Embryonic facial prominence (tissue), 1 donor: ENCODE results near the gene NECTIN2.
A peak's percentile ranks its signal among the peaks of the same experiment; 100 is the strongest.
"Not testable (repeated sequence)": the region's sequence is repeated elsewhere in the genome, so short reads cannot be mapped to it uniquely, and the experiment has no call there.

Experiments used
- DNase-seq: peaks from one replicate; pipeline ENCODE4 v3.0.0-alpha.2; 2016; ENCODE audit errors: extremely low spot score

Gene NECTIN2

GRCh38 chr19:44884566-44884965 is 38.5 kb downstream of the NECTIN2 start:
- no peak for DNase-seq

DNA sequence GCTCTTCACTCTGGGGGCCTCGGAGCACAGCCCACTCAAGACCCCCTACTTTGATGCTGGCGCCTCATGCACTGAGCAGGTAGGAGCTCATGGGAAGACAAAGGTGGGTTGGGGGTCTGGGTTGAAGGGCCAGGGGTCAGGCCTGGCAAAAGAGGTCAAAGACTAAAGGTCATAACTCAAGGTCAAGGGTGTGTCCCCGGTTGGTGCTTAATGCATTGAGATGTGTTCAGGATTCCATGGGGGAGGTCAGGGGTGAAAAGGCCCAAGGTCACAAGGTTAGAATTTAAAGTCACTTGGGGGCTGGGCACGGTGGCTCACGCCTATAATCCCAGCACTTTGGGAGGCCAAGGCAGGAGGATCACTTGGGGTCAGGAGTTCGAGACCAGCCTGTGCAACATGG is 40.0 kb downstream of the NECTIN2 start:
- no peak for DNase-seq

DNA sequence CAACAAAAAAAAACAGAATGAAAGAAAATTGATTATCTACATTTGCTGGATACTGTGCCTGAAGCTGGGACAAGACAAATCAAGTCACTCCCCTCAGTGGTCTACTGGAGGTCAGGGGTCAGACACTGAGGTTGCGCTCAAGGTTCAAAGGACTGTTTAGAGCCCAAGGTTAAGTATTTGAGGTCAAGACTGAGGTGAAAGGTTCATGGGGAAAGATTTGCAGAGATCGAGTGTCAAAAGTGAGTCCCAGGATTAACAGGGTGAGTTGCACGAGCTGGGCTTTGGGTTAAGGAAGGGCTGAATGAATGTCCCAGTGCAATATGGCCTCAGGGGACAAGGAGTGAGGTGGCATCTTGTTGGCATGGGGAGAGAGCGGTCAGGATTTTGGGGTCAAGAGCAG is 41.6 kb downstream of the NECTIN2 start:
- DNase-seq = no peak

DNA sequence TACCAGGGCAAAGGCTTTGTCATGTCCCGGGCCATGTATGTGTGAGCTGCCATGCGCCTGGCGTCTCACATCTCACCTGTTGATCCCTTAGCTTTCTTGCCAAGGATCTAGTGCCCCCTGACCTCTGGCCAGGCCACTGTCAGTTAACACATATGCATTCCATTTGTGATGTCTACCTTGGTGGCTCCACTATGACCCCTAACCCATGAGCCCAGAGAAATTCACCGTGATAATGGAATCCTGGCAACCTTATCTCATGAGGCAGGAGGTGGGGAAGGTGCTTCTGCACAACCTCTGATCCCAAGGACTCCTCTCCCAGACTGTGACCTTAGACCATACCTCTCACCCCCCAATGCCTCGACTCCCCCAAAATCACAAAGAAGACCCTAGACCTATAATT is 42.2 kb downstream of the NECTIN2 start:
- not testable (repeated sequence) for DNase-seq

DNA sequence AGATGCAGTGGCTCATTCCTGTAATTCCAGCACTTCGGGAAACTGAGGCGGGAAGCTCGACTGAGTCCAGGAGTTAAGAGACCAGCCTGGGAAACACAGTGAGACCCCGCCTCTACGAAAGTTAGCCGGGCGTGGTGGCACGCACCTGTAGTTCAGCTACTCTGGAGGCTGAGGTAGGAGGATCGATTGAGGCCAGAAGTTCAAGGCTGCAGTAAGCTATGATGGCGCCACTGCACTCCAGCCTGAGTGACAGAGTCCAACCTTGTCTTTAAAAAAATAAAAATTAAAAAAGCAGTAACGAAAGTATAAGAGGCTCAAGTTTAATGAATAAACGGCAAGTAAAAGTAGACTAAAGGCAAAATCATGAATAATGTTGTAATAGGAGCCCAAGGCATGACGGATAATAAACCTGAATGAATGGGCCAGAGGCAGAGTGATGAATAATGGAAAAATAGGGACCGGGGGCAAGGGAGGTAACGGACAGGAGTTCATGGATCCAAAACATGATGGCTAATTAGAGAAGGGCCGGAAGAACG is 43.8 kb downstream of the NECTIN2 start:
- DNase-seq = no peak

DNA sequence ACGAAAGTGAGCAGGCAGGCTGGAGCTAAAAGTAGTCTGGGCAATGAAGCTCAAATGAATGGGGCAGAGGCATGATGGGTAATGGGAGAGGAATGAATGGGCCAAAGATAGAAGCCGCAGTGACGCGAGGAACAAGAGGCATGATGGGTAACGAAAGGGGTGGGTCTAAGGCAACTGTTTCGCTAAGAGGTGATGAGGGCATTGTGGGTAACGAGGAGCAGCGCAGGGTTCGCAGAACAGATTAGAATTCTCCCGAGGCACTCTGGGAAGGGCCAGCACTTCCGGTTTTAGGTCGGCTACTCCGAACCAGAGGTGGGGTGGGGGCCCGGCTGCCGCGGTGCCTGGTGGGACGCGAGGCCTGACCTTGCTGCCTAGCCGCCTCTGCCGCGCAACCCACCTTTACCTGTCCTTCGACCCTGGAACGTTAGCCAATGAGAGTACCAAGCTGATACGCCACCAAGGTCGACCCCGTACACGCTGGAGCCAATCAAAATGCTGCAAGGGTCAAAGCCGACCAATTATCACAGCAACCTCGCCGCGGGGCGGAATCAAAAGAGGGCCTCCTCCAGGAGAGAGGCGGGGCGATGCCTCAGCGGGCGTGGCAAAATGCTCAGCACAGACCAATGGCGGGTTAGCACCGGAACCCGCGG is 44.4 kb downstream of the NECTIN2 start:
- DNase-seq = peak; percentile 99

GRCh38 chr19:44891016-44891882 is 45.2 kb downstream of the NECTIN2 start, which contains the start of gene TOMM40:
TSS of gene TOMM40 (plus strand) at chr19:44891254. CDS start at chr19:44891416, 162 bp downstream.
- DNase-seq = no peak

DNA sequence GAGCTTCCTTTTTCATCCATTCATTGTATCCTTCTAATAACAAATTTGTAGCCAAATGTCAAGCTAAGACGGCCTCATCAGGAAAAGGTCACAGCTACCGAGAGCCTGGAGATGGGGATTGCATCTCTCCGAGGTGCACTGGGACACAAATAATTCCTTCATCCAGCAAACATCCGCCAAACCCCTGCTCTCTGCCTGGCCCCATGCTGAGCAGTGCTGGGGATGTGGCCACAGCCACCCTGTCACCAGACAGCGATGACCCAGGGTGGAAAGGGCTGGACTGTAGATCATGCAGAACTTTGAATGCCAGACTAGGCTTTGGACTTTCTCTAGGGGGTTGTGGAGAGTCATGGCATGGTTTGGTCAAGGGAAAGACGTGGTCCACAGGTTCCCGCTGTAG is 46.8 kb downstream of the NECTIN2 start:
- no peak for DNase-seq

DNA sequence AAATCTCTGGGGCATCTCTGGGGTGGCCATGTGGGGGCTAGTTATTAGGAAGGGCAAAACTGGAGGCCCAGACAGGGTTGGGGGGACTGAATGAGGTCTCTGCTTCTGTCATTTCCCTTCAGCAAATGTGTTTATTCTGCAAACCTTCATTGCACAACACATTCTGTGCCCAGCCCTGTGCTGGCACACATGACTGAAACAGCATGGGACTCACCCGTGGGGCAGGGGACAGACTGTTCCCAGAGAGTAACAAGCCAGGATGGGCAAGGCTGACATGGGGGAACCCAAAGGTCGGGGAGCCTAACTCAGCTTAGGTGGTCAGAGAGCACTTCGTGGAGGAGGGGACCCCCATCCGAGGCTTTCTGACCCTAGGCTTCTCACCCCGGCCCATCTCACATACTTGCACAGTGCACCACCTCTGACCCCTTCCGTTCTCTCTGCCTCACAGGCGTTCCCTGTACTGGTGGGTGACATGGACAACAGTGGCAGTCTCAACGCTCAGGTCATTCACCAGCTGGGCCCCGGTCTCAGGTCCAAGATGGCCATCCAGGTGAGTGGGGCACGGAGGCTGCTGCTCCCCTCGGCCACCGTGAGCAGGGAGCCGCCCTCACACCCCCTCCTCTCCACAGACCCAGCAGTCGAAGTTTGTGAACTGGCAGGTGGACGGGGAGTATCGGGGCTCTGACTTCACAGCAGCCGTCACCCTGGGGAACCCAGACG is 47.4 kb downstream of the NECTIN2 start:
- DNase-seq = no peak

GRCh38 chr19:44894052-44894400 is 47.9 kb downstream of the NECTIN2 start:
- DNase-seq = no peak

DNA sequence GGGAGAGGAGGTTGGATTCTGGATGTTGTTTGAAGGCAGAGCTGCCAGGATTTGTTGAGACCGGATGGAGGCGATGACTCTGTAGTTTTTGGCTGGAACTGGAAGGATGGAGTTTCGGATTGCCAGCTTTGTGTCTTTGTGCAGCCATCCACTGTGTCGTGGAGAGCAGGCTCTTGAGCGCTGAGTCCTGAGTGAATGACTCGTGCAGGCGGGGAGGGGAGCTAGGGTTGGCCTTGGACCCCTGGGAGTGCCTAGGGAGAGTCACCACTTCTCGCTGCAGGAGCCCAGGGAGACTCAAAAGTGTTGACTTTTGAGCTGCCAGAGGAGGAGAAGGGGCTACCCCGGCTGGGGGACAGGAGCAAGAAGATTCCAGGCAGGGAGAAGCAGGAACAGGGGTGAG is 48.8 kb downstream of the NECTIN2 start:
- DNase-seq = no peak

GRCh38 chr19:44897835-44898234 is 51.7 kb downstream of the NECTIN2 start:
- no peak for DNase-seq

GRCh38 chr19:44900328-44901244 is 54.5 kb downstream of the NECTIN2 start:
- DNase-seq = no peak

DNA sequence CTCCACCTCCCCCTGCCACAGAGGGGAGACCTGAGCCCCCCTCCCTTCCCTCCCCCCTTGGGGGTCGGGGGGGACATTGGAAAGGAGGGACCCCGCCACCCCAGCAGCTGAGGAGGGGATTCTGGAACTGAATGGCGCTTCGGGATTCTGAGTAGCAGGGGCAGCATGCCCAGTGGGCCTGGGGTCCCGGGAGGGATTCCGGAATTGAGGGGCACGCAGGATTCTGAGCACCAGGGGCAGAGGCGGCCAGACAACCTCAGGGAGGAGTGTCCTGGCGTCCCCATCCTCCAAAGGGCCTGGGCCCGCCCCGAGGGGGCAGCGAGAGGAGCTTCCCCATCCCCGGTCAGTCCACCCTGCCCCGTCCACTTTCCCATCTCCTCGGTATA is 57.1 kb downstream of the NECTIN2 start:
- DNase-seq = no peak

DNA sequence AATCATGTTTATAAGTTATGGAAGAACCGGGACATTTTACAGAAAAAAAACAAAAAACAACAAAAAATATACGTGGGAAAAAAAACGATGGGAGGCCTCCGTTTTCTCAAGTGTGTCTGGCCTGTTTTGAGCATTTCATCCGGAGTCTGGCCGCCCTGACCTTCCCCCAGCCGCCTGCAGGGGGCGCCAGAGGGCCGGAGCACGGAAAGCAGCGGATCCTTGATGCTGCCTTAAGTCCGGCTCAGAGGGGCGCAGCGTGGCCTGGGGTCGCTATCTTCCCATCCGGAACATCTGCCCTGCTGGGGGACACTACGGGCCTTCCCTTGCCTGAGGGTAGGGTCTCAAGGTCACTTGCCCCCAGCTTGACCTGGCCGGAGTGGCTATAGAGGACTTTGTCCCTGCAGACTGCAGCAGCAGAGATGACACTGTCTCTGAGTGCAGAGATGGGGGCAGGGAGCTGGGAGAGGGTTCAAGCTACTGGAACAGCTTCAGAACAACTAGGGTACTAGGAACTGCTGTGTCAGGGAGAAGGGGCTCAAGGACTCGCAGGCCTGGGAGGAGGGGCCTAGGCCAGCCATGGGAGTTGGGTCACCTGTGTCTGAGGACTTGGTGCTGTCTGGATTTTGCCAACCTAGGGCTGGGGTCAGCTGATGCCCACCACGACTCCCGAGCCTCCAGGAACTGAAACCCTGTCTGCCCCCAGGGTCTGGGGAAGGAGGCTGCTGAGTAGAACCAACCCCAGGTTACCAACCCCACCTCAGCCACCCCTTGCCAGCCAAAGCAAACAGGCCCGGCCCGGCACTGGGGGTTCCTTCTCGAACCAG is 57.7 kb downstream of the NECTIN2 start:
- no peak for DNase-seq

- DNase-seq = no peak
These were observed 58.4 kb downstream of the NECTIN2 start for GRCh38 chr19:44904426-44904994.

GRCh38 chr19:44905437-44906160 is 59.5 kb downstream of the NECTIN2 start, which contains the start of gene APOE:
TSS of gene APOE (plus strand) at chr19:44905796. CDS start at chr19:44906625, 829 bp downstream.
- DNase-seq = no peak

DNA sequence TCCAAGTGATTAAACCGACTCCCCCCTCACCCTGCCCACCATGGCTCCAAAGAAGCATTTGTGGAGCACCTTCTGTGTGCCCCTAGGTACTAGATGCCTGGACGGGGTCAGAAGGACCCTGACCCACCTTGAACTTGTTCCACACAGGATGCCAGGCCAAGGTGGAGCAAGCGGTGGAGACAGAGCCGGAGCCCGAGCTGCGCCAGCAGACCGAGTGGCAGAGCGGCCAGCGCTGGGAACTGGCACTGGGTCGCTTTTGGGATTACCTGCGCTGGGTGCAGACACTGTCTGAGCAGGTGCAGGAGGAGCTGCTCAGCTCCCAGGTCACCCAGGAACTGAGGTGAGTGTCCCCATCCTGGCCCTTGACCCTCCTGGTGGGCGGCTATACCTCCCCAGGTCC is 61.5 kb downstream of the NECTIN2 start:
- no peak for DNase-seq
